ENCODE measurements around the gene MLPH.

The MLPH gene

GRCh38 chr2:237486819-237487448 lies at the start of gene MLPH:
Gene MLPH (plus strand): TSS chr2:237487251. CDS start chr2:237493427, 6,176 bp downstream.
- no peak for DNase-seq

- no peak for DNase-seq
Observed at GRCh38 chr2:237437566-237437965, 49.5 kb upstream of the MLPH start.

GRCh38 chr2:237438080-237438940 lies 48.7 kb upstream of the MLPH start:
- DNase-seq = no peak

GRCh38 chr2:237440819-237441281 lies 46.2 kb upstream of the MLPH start:
- no peak for DNase-seq

DNA sequence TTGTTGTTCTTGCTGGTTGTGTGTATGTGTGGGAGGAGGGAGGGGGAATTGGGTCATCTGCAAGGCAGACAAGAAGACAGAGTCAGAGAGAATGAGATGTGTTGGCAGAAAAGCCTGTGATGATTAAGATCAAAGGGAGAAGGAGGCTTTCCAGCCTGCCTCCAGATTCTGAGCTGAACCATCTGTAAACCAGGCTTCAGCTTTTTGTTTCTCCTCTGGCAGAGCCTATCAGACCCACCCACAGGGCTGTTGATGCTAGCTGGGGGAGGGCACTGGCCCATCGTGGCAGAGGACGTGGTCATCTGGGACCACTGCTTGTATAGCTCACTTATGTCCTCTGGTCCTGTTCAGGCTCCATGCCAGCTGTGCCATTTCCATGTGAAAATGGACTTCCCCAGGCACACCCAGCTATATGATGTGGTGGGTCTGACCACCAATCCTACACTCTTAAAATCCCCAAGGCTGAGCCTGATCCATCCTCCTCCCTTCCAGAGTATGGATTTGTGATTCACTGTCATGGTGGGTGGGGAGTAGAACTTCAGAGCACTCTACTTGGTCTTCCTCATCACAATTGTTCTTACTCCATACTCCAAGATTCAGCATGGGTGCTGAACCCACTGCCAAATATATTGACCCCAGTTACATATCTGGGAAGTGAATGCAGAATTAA lies 45.3 kb upstream of the MLPH start:
- peak in 1 of 2 experiments; percentile 43 for DNase-seq

DNA sequence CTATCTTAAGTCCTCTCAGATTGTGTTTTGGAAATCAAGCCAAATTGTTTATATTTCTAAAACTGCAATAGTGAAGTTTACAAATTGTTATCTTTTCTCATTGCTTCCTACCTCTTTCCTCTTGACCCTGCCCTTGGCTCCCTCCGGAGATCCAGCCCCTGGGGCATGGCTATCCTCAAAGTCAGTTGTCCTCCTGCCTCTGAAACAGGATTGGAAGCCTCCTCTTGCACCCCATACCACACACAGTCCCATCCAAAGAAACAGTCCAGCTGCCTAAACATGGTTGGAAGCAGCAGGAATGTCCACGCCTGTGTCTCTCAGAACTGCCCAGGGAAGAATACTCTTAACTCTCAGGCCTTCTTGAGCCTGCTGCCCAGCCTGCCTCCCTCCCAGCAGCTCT lies 43.0 kb upstream of the MLPH start:
- DNase-seq = no peak

DNA sequence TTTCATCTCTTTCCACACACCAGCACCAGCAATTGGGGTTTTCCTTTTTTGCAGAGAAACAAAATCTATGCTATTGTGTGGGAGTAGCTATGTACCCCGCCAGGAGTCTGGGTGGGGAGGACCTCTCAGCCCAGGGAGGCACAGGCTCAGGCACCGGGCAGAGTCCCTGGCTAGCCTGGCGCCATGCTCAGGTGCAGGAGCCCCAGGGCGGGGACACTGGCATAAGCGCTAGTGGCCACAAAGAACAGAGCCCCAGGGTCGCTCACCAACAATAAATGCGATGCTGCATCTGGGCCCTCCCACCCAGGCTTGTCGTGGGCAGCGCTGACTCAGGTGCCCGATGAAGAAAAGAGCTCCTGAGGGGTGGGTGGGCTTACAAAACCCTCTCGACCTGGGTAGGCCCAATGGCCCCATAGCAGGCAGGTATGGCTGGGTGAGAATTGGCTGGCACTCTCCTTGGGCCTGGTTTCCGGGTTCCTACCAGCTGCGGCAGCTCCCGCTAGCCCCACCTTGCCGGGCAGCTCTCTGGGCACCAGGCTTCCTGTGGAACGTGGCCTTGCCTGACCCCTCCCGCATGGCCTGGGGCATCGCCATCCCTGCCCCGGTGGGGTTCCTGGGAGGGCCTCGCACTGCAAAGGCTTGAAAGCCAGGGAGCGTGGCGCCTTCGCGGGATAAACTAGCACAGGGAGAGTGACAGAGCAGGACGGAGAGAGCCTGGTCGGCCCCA lies 41.3 kb upstream of the MLPH start:
- no peak for DNase-seq

- no peak for DNase-seq
Observed at GRCh38 chr2:237446338-237446665, 40.7 kb upstream of the MLPH start.

DNA sequence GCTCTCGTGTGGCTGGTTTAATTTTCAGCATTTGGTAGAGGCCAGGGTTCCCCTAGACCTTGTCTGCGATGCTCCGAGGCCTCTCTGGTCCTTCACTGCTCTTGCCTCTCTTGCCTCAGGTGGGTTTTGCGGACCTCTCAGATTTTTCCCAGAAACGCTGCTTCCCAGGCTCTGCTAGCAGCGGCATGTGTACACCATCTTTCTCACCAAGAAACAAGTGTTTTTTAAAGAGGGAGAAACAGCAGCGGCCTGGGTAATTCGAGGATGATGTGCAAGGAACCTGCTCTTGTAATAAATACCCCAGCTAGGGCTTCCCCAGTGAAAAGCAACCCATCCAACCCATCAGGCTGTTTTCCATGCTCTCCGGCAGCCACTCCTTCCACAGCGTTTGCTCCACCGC lies 39.6 kb upstream of the MLPH start:
- no peak for DNase-seq

- DNase-seq = no peak
Observed at GRCh38 chr2:237448171-237448570, 38.9 kb upstream of the MLPH start.

DNA sequence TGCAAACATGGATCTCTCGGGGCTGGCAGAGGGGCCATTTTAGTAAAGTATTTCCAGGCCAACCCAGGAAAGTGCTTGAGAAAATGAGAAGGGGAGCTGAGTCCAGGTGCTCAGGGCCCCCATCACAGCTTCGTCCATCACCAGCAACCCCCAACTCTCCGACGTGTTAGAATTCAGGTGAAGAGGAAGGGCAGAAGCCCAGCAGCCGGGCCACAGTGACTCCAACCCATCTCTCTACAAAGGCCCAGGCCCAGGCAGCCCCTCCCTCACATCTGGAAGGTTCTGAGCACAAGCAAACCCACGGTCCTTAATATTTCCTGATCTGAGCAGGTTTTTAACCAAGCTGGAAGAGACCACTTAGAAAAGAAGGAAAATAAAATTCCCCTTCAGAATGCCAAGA lies 38.4 kb upstream of the MLPH start:
- DNase-seq = no peak

GRCh38 chr2:237449193-237449881 lies 37.7 kb upstream of the MLPH start:
- DNase-seq = no peak

DNA sequence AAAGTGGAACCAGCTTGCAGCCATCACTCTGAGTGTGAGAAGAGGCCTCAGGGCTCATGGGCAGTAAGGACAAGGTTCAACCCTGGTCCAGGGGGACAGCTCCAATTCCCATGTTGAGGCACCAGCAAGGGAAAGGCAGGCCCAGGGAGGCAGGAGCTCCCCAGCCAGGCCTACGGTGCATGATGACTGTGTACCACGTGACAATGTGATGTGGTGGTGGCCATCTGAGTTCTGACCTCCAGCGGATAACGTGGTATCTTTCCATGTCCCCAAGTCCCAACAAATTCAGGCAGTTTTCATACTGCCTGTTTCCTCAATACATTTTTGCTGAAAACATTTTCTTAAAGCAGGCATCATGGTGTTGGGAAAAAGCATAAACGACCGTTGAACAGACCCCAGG lies 36.9 kb upstream of the MLPH start:
- no peak for DNase-seq

DNA sequence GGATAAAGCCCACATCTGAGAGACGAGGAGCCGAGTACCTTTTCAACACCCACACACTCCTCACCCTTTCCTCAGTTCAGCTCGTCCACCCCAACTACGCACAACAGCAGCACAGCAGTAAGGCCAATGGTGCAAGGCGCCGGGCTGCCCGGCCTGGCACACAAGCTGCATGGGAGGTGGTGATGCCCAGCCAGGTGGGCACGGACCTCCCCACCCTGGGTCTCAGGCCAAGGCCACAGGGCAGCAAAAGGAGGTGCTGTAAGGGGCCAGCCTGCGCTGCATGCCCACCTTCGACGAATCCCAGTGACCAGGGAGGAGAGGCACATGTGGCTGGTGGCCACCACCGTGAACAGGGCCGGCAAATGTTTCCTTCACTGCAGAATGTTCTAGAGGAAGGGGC lies 36.5 kb upstream of the MLPH start:
- no peak for DNase-seq

DNA sequence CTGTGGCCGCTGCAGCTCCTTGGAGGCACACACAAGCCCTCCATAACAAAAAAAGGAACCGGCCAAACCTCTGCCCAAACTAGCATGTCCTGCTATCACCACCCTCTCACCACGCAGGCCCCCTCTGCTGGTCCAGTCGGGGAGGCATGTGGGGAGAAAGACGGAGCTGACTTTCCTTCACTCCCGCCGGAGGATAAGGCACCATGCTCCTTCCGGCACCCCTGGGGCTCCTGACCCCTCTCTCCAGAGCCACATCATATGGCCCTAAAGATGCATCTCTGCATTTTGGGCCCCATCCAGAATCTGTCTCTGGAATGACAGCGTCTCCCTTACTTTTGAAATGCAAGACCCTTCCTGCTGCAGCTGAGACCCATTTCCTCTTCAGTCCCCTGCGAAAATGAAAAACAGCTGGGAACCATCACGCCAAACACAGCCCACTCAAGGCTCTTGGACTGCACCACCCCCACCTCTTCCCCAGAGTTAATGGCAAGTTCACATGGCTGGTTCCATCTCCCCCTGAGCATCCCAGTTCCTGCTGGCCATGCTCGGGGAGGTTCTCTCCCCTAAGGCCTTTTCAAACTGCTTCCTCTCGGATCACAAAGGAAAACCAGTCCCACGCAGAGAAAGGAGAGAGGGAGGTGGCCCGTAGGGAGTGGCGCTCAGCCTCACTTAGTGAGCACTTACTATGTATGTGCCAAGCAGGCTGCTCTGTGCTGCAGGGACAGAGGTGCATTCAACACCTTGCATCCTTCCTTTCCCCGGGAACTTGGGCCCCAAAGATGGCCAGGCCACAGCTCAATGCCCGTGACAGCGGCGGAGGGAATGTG lies 35.2 kb upstream of the MLPH start:
- no peak for DNase-seq

DNA sequence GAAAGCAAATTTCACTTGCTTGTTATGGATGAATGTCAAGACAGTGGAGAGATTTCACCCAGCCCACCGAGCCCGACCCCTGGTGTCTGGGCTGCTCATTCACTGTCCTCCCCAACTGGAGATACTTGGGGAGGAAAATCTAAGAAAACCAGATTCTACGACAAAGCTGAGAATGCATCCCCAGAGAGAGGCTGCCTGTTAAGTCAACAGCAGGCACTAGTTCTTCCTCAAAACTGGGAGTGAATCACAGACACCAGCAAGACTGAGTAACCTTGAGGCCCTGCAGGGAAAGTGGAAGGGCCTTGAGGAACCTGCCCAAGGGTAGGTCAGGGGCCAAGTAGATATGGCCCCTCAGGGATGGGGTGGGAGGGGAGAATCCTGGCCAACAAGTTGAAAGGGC lies 34.2 kb upstream of the MLPH start:
- no peak for DNase-seq

DNA sequence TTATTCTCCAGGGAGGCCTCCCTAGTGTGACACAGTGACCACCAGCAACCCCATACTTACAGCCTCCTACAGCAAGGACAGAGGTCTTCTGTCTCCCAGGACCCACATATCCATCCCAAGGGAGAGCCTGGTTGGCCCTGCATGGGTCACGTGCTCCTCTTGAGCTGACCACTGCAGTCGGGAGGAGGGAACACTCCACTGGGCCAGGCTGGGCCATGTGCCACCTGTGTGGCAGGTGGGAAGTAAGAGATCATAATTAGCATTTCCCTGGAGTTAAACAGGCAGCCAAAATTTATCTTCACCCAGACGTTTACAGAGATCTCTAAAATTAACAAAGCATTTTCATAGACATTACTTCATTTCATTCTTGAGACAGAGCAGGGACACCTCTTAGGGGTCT lies 33.4 kb upstream of the MLPH start:
- DNase-seq = no peak

- DNase-seq = no peak
Observed at GRCh38 chr2:237455764-237456163, 31.3 kb upstream of the MLPH start.

DNA sequence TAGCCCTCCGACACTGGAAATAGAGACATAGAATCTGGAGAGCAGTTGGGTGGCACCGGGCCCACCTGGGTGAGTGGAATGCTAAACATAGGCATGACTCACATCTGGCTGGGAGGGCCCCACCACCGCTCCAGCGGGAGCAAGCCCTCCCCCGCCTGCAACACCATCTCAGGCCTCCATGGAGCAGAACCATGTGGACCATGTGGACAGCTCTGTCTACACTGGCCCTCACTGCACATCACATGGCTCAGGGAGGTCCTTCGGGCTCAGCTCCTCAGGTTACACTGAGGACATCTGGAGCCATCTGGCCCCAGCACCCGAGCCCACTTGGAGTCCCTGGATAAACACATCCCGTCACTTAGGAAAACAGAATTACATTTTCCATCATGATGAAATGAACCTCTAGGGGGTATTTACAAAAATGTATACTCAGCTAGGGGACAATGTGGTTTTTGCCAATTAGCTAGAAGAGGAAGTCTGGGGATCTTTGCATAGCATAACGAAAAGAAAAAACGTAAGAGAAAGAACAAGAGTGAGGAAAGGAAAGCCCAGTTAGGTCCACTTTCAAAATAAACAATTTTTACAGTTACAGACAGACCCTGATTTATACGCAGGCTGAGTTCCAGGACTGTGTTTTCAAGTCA lies 30.7 kb upstream of the MLPH start:
- no peak for DNase-seq

DNA sequence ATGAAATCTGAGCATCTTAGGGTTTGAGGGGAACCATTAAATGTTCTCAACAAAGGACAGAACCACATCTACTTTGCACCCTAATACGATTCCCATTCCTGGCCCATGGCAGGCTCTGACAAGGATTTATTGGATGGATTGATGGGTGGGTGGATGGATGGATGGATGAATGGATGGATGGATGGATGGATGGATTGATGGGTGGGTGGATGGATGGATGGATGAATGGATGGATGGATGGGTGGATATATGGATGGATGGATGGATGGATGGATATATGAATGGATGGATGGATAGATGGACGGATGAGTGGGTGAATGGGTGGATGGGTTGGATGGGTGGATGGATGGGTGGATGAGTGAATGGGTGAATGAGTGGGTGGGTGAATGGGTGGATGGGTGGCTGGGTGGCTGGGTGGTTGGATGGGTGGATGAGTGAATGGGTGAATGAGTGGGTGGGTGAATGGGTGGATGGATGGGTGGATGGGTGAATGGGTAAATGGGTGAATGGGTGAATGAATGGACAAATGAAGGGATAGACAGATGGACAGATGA lies 29.6 kb upstream of the MLPH start:
- no peak for DNase-seq

- DNase-seq = no peak
Observed at GRCh38 chr2:237458519-237458918, 28.5 kb upstream of the MLPH start.
